ENCODE measurements around the gene PTPN14. TPM values are rescaled to one million over a fixed set of nuclear protein-coding genes. Genes with fewer than 3 reads are reported as not detected.

The PTPN14 gene
- total and polyA plus RNA-seq, 3 donors from 2014 or later = 14.8 to 59.2 (median 42.2) TPM

- DNase-seq = no peak
- 77 to 80% methylated on average over 8 of the region's 8 CpGs for WGBS, 2 donors
- Histone ChIP-seq H3K27ac (no peak overlapping the region), H3K9me3 (no peaks in the 10 kb centered on the region), H3K36me3 (ENCODE audit: low read depth, missing control alignments) (no peaks in the 10 kb centered on the region), H3K27me3 (no peaks in the 10 kb centered on the region), H3K4me3 (no peak overlapping the region), H3K4me1 (peaks cover 5% of the 10 kb centered on the region)
- TF ChIP-seq CTCF (IDR thresholded peaks at IDR 0.05) (no peak), POLR2A (IDR thresholded peaks at IDR 0.05) (no peak)
- intact Hi-C loops (cut with DNase I; ENCODE audit: low total_unique reads) = no loop called here
Observed at GRCh38 chr1:214514819-214515383, 36.5 kb downstream of the PTPN14 start.

GRCh38 chr1:214514032-214514818, 37.2 kb downstream of the PTPN14 start:
- Histone ChIP-seq H3K9me3 (no peaks in the 10 kb centered on the region), H3K36me3 (ENCODE audit: low read depth, missing control alignments) (no peaks in the 10 kb centered on the region), H3K27ac (no peak overlapping the region), H3K27me3 (no peaks in the 10 kb centered on the region), H3K4me3 (no peak overlapping the region), H3K4me1 (peaks cover 5% of the 10 kb centered on the region)
- intact Hi-C loops (cut with DNase I; ENCODE audit: low total_unique reads) = no loop called here
- DNase-seq = no peak
- 80 to 84% methylated on average over 9 of the region's 9 CpGs for WGBS, 2 donors
- TF ChIP-seq POLR2A (IDR thresholded peaks at IDR 0.05) (no peak), CTCF (IDR thresholded peaks at IDR 0.05) (no peak)

- Histone ChIP-seq H3K4me1 (peaks cover 5% of the 10 kb centered on the region), H3K27ac (no peak overlapping the region), H3K27me3 (no peaks in the 10 kb centered on the region), H3K4me3 (no peak overlapping the region), H3K9me3 (no peaks in the 10 kb centered on the region), H3K36me3 (ENCODE audit: low read depth, missing control alignments) (no peaks in the 10 kb centered on the region)
- TF ChIP-seq CTCF (IDR thresholded peaks at IDR 0.05) (no peak), POLR2A (IDR thresholded peaks at IDR 0.05) (no peak)
- 88% methylated on average over 5 of the region's 5 CpGs for WGBS, 2 donors
- no peak for DNase-seq
- intact Hi-C loops (cut with DNase I; ENCODE audit: low total_unique reads) = no loop called here
Observed at GRCh38 chr1:214513394-214513793, 38.0 kb downstream of the PTPN14 start.

GRCh38 chr1:214511639-214511998, 39.8 kb downstream of the PTPN14 start:
- no peak for DNase-seq
- Histone ChIP-seq H3K27ac (no peak overlapping the region), H3K9me3 (no peaks in the 10 kb centered on the region), H3K36me3 (ENCODE audit: low read depth, missing control alignments) (no peaks in the 10 kb centered on the region), H3K4me3 (no peak overlapping the region), H3K27me3 (no peaks in the 10 kb centered on the region), H3K4me1 (peaks cover 5% of the 10 kb centered on the region)
- intact Hi-C loops (cut with DNase I; ENCODE audit: low total_unique reads) = no loop called here
- WGBS, 2 donors = 70 to 75% methylated on average over 1 of the region's 1 CpG
- TF ChIP-seq POLR2A (IDR thresholded peaks at IDR 0.05) = no peak
- no peak for TF ChIP-seq CTCF (IDR thresholded peaks at IDR 0.05)
